IPS-18c (cell line): ENCODE results near the gene KIF2C.
"Not testable (repeated sequence)": the region's sequence is repeated elsewhere in the genome, so short reads cannot be mapped to it uniquely, and the experiment has no call there.

Source experiments
- H3K4me3 ChIP-seq: 2 replicates; pipeline ENCODE4 v1.7.0; 2013; ENCODE audit warnings: low read depth, mild to moderate bottlenecking, low read length, moderate library complexity; ENCODE audit not compliant: insufficient read depth
- H3K9me3 ChIP-seq: one replicate; pipeline ENCODE4 v1.6.1; 2013; ENCODE audit warnings: mild to moderate bottlenecking, low read length, moderate library complexity; ENCODE audit not compliant: control insufficient read depth, insufficient read depth

KIF2C gene

GRCh38 chr1:44738953-44739306 is 707 bp upstream of the KIF2C start:
- H3K4me3 ChIP-seq, result peak overlapping the region; percentile 85; the same call in 1 of the 2 replicates
- H3K9me3 ChIP-seq, result not testable (repeated sequence)

GRCh38 chr1:44740179-44740617 is 561 bp downstream of the KIF2C start:
- Histone ChIP-seq H3K4me3 (peak overlapping the region; percentile 85), H3K9me3 (peaks cover 2% of the 10 kb centered on the region)

- Histone ChIP-seq H3K9me3 (peaks cover 2% of the 10 kb centered on the region), H3K4me3 (no peak overlapping the region)
Measured at GRCh38 chr1:44743211-44743610, 3.6 kb downstream of the KIF2C start.

GRCh38 chr1:44747878-44748277 is 8.2 kb downstream of the KIF2C start:
- H3K9me3 ChIP-seq, result no peaks in the 10 kb centered on the region
- no peak overlapping the region for H3K4me3 ChIP-seq

GRCh38 chr1:44757420-44757819 is 17.8 kb downstream of the KIF2C start:
- Histone ChIP-seq H3K4me3 (no peak overlapping the region), H3K9me3 (no peaks in the 10 kb centered on the region)

GRCh38 chr1:44759077-44759476 is 19.4 kb downstream of the KIF2C start:
- H3K4me3 ChIP-seq, result no peak overlapping the region
- H3K9me3 ChIP-seq, result no peaks in the 10 kb centered on the region

- no peaks in the 10 kb centered on the region for H3K9me3 ChIP-seq
- H3K4me3 ChIP-seq, result no peak overlapping the region
Measured at GRCh38 chr1:44760876-44761275, 21.2 kb downstream of the KIF2C start.

- H3K4me3 ChIP-seq, H3K9me3 ChIP-seq: not testable (repeated sequence)
Measured at GRCh38 chr1:44766421-44766820, 26.8 kb downstream of the KIF2C start.

GRCh38 chr1:44775078-44775929 is 35.7 kb downstream of the KIF2C start, which contains the start of gene RPS8:
Gene RPS8 (plus strand): TSS chr1:44775540. CDS start chr1:44775597, 57 bp downstream.
- H3K4me3 ChIP-seq, result peak within 1 kb of the TSS; percentile 86
- peaks cover 5% of the 10 kb centered on the region for H3K9me3 ChIP-seq

GRCh38 chr1:44775930-44776729 is 36.5 kb downstream of the KIF2C start:
- peak overlapping the region; percentile 86 for H3K4me3 ChIP-seq

GRCh38 chr1:44776730-44777068 is 37.1 kb downstream of the KIF2C start:
- H3K9me3 ChIP-seq, result peaks cover 5% of the 10 kb centered on the region
- peak overlapping the region; percentile 86 for H3K4me3 ChIP-seq

More at GRCh38 chr1:44775930-44776729, 36.5 kb downstream of the KIF2C start:
- H3K9me3 ChIP-seq, result peaks cover 5% of the 10 kb centered on the region

GRCh38 chr1:44777547-44777946 is 37.9 kb downstream of the KIF2C start:
- Histone ChIP-seq H3K4me3 (peak overlapping the region; percentile 86; the same call in 1 of the 2 replicates), H3K9me3 (peaks cover 5% of the 10 kb centered on the region)

- H3K9me3 ChIP-seq, result peaks cover 5% of the 10 kb centered on the region
- no peak overlapping the region for H3K4me3 ChIP-seq
Measured at GRCh38 chr1:44777969-44778635, 38.5 kb downstream of the KIF2C start.

GRCh38 chr1:44778705-44779576 is 39.3 kb downstream of the KIF2C start:
- Histone ChIP-seq H3K4me3 (no peak overlapping the region), H3K9me3 (peaks cover 5% of the 10 kb centered on the region)

GRCh38 chr1:44780583-44781121 is 41.0 kb downstream of the KIF2C start:
- no peak overlapping the region for H3K4me3 ChIP-seq
- peaks cover 2% of the 10 kb centered on the region for H3K9me3 ChIP-seq

- Histone ChIP-seq H3K4me3 (peak overlapping the region; percentile 40; the same call in 1 of the 2 replicates), H3K9me3 (no peaks in the 10 kb centered on the region)
Measured at GRCh38 chr1:44783697-44784093, 44.1 kb downstream of the KIF2C start.
